ENCODE measurements around the gene REXO5.
"Not testable (repeated sequence)": the region's sequence is repeated elsewhere in the genome, so short reads cannot be mapped to it uniquely, and the experiment has no call there.

The REXO5 gene

GRCh38 chr16:20806168-20807050 lies at the start of gene REXO5, which contains the start of gene ERI2:
REXO5 (plus strand) TSS chr16:20806527; CDS start chr16:20806954, 427 bp downstream.
ERI2 (minus strand) TSS chr16:20806472; CDS start chr16:20806430, 42 bp downstream.
- DNase-seq (ENCODE audit: low spot score) = peak; percentile 83

GRCh38 chr16:20760346-20760745 lies 46.0 kb upstream of the REXO5 start:
- no peak for DNase-seq (ENCODE audit: low spot score)

GRCh38 chr16:20761175-20761574 lies 45.2 kb upstream of the REXO5 start:
- no peak for DNase-seq (ENCODE audit: low spot score)

- no peak for DNase-seq (ENCODE audit: low spot score)
These were observed 43.8 kb upstream of the REXO5 start for GRCh38 chr16:20762404-20763123.

- peak; percentile 50 for DNase-seq (ENCODE audit: low spot score)
These were observed 42.7 kb upstream of the REXO5 start, which contains the start of gene ACSM3 for GRCh38 chr16:20763461-20764232. ACSM3 (plus strand) TSS chr16:20764014; CDS start chr16:20770035, 6,021 bp downstream.

GRCh38 chr16:20764448-20764847 lies 41.9 kb upstream of the REXO5 start:
- not testable (repeated sequence) for DNase-seq (ENCODE audit: low spot score)

- DNase-seq (ENCODE audit: low spot score) = no peak
These were observed 40.6 kb upstream of the REXO5 start for GRCh38 chr16:20765732-20766131.

- DNase-seq (ENCODE audit: low spot score) = no peak
These were observed 40.0 kb upstream of the REXO5 start for GRCh38 chr16:20766294-20766693.

GRCh38 chr16:20767577-20767976 lies 38.8 kb upstream of the REXO5 start:
- DNase-seq (ENCODE audit: low spot score) = no peak

- no peak for DNase-seq (ENCODE audit: low spot score)
These were observed 38.2 kb upstream of the REXO5 start for GRCh38 chr16:20768121-20768520.

GRCh38 chr16:20768818-20769217 lies 37.5 kb upstream of the REXO5 start:
- no peak for DNase-seq (ENCODE audit: low spot score)

- DNase-seq (ENCODE audit: low spot score) = no peak
These were observed 32.6 kb upstream of the REXO5 start for GRCh38 chr16:20773679-20774078.

- DNase-seq (ENCODE audit: low spot score) = peak; percentile 3
These were observed 31.5 kb upstream of the REXO5 start for GRCh38 chr16:20774703-20775362.

GRCh38 chr16:20781697-20782096 lies 24.6 kb upstream of the REXO5 start:
- DNase-seq (ENCODE audit: low spot score) = no peak

- DNase-seq (ENCODE audit: low spot score) = no peak
These were observed 23.9 kb upstream of the REXO5 start for GRCh38 chr16:20782470-20782869.

- no peak for DNase-seq (ENCODE audit: low spot score)
These were observed 22.1 kb upstream of the REXO5 start for GRCh38 chr16:20784204-20784603.

- no peak for DNase-seq (ENCODE audit: low spot score)
These were observed 17.2 kb upstream of the REXO5 start for GRCh38 chr16:20789130-20789529.

GRCh38 chr16:20791923-20792612 lies 14.3 kb upstream of the REXO5 start:
- no peak for DNase-seq (ENCODE audit: low spot score)

GRCh38 chr16:20798364-20798763 lies 8.0 kb upstream of the REXO5 start:
- no peak for DNase-seq (ENCODE audit: low spot score)

GRCh38 chr16:20799599-20799998 lies 6.7 kb upstream of the REXO5 start:
- no peak for DNase-seq (ENCODE audit: low spot score)

GRCh38 chr16:20801278-20801677 lies 5.0 kb upstream of the REXO5 start:
- no peak for DNase-seq (ENCODE audit: low spot score)

Data from globus pallidus (tissue), 1 donor.